SKM-1 treated with dmso at 0.1 percent for 144 hours (cell line): ENCODE results near the gene HLTF.
"Not testable (repeated sequence)": the region's sequence is repeated elsewhere in the genome, so short reads cannot be mapped to it uniquely, and the experiment has no call there.

ENCODE experiments used
- DNase-seq: peaks from one replicate; lab custom pipeline; 2025; ENCODE audit not compliant: unreplicated experiment; lab: John Stamatoyannopoulos, UW

Gene HLTF

GRCh38 chr3:149086232-149086988, at the start of gene HLTF:
Gene HLTF, minus strand, starts transcription at chr3:149086533. Its CDS starts 197 bp downstream, at chr3:149086336.
- DNase-seq: peak; percentile 85

- DNase-seq: no peak
Measured at GRCh38 chr3:149134575-149134974, 48.2 kb upstream of the HLTF start.

GRCh38 chr3:149131589-149131988, 45.3 kb upstream of the HLTF start:
- DNase-seq: no peak

- DNase-seq: peak; percentile 87
Measured at GRCh38 chr3:149129326-149130205, 43.2 kb upstream of the HLTF start, which contains the start of gene HPS3. Gene HPS3, plus strand, starts transcription at chr3:149129638. Its CDS starts 86 bp downstream, at chr3:149129724.

- no peak for DNase-seq
Measured at GRCh38 chr3:149128821-149129220, 42.5 kb upstream of the HLTF start.

GRCh38 chr3:149122721-149123578, 36.6 kb upstream of the HLTF start:
- DNase-seq: no peak

- peak; percentile 30 for DNase-seq
Measured at GRCh38 chr3:149120051-149120972, 34.0 kb upstream of the HLTF start.

- DNase-seq: no peak
Measured at GRCh38 chr3:149119466-149119865, 33.1 kb upstream of the HLTF start.

GRCh38 chr3:149118724-149119123, 32.4 kb upstream of the HLTF start:
- DNase-seq: no peak

- DNase-seq: no peak
Measured at GRCh38 chr3:149115114-149115513, 28.8 kb upstream of the HLTF start.

- no peak for DNase-seq
Measured at GRCh38 chr3:149114458-149114857, 28.1 kb upstream of the HLTF start.

GRCh38 chr3:149104484-149104883, 18.2 kb upstream of the HLTF start:
- no peak for DNase-seq

- no peak for DNase-seq
Measured at GRCh38 chr3:149101641-149102040, 15.3 kb upstream of the HLTF start.

GRCh38 chr3:149101154-149101553, 14.8 kb upstream of the HLTF start:
- no peak for DNase-seq

- not testable (repeated sequence) for DNase-seq
Measured at GRCh38 chr3:149097987-149098386, 11.7 kb upstream of the HLTF start.

GRCh38 chr3:149095487-149095886, 9.2 kb upstream of the HLTF start:
- DNase-seq: peak; percentile 44

- no peak for DNase-seq
Measured at GRCh38 chr3:149091983-149092382, 5.7 kb upstream of the HLTF start.

- DNase-seq: no peak
Measured at GRCh38 chr3:149090907-149091306, 4.6 kb upstream of the HLTF start.

GRCh38 chr3:149090461-149090860, 4.1 kb upstream of the HLTF start:
- no peak for DNase-seq

GRCh38 chr3:149089395-149089794, 3.1 kb upstream of the HLTF start:
- DNase-seq: no peak
